ACHN (cell line): ENCODE results near the gene CCDC194.
A peak's percentile ranks its signal among the peaks of the same experiment; 100 is the strongest.

Experiments
- DNase-seq: peaks from one replicate; pipeline ENCODE4 v3.0.0-alpha.2; 2015
- in situ Hi-C: cut with HindIII; loops from 2 replicates; pipeline ENCODE4 v1.10.0; 2017; ENCODE audit warnings: low sequenced_read_pairs, low pct_ligation_motif_present, low pct_unique_long_range_greater_than_20kb

The CCDC194 gene, protein sequence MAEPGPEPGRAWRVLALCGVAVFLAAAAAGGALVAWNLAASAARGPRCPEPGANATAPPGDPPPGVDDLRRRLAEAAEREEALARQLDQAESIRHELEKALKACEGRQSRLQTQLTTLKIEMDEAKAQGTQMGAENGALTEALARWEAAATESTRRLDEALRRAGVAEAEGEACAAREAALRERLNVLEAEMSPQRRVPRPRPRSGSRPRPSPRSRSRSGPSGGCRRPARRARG

DNA sequence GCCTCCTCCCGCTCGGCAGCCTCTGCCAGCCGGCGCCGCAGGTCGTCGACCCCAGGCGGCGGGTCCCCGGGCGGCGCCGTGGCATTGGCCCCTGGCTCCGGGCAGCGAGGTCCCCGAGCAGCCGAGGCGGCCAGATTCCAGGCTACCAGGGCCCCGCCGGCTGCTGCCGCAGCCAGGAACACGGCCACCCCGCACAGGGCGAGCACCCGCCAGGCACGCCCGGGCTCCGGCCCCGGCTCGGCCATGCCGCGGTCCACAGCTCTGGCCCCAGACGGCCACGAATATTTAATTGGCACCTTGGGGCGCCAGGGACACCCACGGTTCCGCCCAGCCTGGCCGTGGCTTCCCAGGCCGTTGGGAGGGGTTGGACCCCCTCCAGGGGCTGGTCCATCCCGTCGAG is at the start of gene CCDC194:
TSS of gene CCDC194 (minus strand) at position 283 of the 400 bp plus-strand sequence. CDS start at position 245, 38 bp downstream.
- DNase-seq = no peak
- in situ Hi-C loops = no loop called here

DNA sequence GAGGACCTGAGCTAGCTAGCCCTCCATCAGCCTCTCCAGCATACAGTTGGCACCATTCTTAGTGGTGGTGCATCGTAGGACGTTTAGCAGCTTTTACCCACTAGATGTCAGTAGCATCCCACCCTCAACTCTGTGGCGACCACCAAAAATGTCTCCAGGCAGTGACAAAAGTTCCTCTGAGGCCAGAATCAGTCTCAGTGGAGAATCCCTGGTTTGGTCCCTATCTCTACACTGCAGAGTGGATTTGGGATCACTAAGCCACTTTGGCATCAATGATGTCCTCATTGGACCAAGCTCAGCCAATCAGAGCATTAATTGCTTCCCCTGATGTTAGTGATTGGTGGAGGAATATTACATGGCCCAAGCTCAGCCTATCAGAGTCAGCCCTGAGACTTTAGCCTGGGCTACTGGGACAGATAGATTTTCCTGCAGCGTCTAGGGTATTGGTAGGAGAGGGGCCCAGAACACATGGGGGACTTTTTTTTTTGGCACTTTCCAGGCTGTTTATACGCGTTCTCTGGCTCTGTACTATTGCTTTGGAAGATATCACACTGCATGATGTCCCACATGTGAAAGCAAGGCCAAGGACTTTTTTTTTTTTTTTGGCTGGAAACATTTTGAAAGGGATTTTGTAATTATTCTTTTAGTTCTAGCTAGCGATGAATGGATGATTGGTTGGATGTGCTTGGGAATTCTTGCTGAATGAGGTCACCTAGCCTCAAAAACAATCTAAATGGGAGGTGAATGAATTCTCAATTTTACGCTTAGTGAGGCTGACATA is 47.4 kb upstream of the CCDC194 start:
- in situ Hi-C loops = no loop called here
- peak; percentile 23 for DNase-seq

DNA sequence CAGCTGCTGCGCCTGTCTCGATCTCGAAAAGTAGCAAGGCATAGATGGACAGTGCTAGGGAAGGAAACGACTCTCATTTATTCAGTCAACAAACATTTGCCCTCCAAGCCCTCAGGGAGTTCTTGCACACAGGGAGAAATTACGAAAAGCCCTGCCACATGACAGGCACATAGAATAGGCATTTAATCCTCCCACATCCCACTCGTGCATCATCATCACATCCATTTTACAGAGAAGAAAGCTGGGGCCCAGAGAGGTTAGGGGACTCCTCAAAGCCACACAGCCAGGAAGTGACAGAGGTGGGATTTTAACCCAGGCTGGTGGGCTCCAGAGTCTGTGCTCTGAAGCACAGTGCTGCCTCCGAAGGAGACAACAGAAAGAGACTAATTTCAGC is 42.9 kb upstream of the CCDC194 start:
- in situ Hi-C loops = no loop called here
- no peak for DNase-seq

DNA sequence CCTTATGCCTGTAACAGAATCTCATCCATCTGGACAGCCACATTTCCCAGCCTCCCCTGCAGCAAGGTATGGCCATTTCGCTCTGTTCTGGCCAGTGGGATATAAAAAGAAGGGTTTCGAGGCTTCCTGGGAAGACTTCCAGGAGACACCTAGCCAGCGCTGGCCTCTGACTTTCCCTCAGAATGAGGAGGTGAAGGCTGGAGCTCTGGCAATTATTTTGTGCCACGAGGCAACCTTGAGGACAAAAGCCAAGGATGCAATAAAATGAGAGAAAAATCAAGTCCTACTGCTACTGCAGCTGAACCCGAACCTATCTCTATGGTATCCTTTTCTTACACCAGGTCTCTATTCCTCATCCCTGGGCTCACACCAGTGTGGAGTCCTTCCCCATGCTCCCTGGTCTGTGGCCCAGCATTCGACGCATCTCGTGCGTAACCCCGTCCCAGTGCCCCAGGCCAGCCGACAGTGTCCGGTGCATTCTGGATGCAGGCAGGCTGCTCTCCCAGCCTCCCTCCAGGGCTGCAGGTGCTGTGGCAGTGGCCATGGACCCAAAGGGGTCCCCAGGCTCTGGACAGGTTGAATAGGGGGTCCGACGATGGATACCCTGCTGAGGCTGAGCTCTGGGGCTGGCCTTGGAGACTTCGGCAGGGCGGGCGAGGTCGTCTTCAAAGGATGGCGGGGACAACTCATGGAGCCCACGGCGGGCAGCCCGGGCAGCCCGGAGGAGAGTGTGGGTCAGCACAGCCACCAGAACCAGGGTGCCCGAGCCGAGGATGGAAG is 42.3 kb upstream of the CCDC194 start:
- in situ Hi-C loops = no loop called here

DNA sequence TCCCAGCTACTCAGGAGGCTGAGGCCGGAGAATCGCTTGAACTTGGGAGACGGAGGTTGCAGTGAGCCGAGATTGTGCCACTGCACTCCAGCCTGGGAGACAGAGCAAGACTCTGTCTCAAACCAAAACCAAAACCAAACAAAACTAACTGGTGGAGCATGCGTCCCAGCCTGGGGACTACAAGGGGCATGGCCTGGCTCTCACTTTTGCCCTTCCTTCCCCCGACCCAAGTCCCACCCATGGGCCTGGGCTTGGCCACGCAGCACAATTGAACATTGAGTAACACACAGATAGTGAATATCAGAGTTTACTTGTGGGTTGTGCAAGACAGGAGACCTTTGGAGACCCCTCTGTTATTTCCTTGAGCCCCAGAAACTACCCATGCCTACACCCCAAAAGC is 41.2 kb upstream of the CCDC194 start:
- in situ Hi-C loops = no loop called here

More for the DNA sequence above, 42.3 kb upstream of the CCDC194 start:
- DNase-seq = no peak

DNA sequence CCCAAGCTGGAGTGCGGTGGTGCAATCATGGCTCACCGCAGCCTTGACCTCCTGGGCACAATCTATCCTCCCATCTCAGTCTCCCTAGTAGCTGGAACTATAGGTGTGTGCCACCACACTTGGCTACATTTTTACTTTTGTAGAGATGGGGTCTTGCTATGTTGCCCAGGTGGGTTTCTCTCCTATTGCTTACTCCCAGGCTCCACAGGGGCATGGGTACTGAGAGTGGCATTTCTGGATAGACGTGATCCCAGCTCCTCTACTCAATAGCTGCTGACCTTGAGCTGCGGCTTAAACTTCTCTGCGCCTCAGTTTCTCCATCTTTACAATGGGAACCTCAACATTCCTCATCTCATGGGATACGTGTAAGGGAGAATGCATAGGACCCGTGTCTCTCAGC is 37.4 kb upstream of the CCDC194 start:
- DNase-seq = no peak
- in situ Hi-C loops = no loop called here

More for the DNA sequence above, 41.2 kb upstream of the CCDC194 start:
- no peak for DNase-seq

DNA sequence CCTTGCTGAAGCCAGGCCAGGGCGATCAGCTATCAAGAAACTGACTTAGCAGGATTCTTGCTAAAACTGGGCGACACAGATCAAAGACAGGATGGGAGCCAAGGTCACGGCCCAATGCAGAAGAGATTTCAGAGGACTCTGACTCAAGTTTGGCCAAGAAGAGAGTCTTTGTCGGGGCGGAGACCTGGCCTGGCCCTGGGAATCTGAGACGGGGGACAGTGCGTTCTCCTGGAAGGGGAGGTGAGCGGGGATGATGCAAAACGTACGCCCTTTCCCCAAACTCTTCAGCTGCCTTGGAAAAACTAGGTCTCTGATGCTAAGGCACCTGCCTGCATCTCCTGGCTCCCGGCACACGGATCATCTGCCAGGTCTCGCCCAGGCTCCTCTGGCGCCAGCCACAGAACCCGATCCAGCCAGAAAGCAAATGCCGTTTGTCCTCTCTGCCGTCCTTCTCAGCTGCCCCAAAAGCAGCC is 35.7 kb upstream of the CCDC194 start:
- no peak for DNase-seq
- in situ Hi-C loops = no loop called here

DNA sequence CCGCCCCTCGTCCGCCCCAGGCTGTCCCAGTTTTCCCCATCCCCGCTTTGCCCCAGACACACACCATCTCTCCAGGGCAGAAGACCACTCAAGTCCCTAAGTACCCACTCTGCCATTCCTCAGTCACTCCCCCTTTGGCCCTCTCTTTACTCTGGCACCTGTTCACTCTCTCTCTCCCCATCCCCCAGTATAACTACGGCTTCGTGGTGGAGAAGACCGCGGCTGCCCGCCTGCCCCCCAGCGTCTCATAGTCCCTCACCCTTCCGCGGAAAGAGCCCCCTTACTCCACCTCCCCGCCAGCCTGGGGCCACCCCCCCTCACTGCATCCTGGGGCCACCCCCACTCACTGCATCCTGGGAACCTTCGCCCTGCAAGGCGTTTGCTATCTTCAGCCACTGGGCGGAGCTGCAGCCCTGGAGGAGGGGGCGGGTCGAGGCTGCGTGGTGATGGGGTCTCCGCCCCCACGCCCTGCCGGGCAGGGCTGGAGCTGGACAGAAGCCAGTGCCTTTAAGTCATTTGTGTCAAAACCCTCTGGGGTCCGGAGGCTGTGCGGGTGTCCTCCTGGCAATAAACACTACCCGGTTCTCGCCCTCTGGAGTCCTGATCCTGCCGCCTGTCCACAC is 30.9 kb upstream of the CCDC194 start:
- in situ Hi-C loops = no loop called here
- no peak for DNase-seq

DNA sequence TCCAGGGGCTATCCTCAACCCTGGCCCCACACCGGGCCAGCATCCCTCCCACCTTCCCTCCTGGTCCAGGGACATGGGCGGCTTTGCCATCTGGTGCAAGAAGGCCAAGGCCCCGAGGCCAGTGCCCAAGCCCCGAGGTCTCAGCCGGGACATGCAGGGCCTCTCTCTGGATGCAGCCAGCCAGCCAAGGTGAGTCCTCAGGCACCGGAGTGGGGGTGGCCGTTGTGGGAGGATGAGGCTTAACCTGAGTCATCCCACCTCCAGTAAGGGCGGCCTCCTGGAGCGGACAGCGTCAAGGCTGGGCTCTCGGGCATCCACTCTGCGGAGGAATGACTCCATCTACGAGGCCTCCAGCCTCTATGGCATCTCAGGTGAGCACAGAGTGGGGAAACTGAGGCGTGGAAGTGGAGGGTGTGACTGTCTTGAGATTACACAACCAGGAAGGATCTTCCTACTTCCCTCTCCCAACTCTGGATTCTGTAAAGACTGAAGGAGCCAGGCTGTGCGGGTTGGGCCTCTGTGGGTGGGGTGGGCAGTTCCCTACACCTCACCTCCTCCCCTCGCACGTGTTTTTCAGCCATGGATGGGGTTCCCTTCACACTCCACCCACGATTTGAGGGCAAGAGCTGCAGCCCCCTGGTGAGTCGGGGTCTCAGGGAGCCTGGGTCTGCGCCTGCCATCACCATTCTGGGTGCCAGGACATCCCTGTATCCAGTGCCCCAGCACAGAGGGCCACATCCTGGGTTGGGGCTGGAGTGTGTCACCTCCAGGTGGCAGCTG is 29.6 kb upstream of the CCDC194 start:
- DNase-seq = no peak
- in situ Hi-C loops = no loop called here

DNA sequence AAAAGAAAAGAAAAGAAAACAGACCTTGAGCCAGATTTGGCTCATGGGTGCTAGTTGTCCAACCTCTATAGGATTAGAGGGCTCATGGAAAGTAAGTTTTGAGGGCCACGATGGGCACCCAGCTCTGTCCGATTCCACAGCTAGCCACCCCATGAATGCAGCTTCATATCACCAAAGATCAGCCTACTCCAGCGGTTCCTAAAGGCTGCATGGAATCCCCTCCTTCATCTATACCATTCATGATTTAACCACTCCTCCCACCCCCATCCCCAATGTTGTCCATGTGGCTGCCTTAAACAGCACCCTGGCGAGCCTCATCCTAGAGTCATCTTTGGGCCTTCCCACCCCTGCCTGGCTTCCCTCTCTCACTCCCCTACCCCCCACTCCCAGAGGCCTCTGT is 27.9 kb upstream of the CCDC194 start:
- in situ Hi-C loops = no loop called here
- no peak for DNase-seq

DNA sequence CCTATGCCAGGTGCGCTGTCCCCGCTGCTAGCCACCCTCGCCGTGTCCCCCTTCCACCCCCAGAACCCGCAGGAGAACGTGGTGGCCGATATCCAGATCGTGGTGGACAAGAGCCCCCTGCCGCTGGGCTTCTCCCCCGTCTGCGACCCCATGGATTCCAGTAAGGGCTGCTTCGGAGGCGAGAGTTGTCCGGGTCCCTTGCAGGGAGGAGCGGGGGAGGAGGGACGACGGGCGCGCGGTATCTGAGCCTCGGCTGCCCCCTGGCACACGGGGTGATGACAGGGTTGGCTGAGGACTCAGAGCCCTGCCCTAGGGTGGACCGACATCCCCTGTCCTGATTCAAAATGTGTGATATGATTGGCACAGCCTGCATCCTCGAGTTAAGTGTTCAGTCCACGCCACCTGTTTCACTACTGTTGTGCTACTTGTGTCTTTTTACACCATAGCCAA is 26.5 kb upstream of the CCDC194 start:
- in situ Hi-C loops = no loop called here

DNA sequence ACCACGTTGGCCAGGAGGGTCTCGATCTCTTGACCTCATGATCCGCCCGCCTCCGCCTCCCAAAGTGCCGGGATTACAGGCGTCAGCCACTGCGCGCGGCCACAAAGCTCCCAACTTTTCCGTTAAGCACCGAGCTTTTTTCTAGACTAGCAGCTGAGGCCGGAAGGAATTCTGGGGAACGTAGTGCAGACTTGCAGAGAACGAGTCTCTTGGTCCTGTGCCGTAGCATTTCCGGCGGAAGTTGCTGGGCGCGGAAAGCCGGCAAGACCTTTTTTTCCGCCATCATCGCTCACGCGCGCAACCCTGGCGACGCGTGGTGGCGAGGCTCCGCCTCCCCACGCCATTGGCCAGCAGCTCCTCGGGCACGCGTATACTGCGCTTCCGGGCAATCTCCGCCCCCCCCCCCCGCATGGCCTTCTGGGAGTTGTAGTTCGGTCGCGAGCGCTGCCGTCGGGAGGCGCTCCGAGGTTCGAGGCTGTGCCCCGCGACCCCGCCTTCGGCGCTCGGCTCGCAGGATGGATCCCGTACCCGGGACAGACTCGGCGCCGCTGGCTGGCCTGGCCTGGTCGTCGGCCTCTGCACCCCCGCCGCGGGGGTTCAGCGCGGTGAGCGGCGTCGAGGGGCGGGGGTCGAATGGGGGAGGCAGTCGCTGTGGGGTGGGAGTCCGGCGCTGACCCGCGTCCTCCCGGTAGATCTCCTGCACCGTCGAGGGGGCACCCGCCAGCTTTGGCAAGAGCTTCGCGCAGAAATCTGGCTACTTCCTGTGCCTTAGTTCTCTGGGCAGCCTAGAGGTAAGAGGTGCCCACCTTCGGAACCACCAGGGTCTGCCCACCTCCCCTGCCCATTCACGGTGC is 25.9 kb upstream of the CCDC194 start, which contains the start of gene MVB12A:
TSS of gene MVB12A (plus strand) at position 427 of the 854 bp plus-strand sequence. CDS start at position 516, 89 bp downstream.
- DNase-seq = peak; percentile 98
- in situ Hi-C loops = no loop called here

More for the DNA sequence above, 26.5 kb upstream of the CCDC194 start:
- peak; percentile 19 for DNase-seq

DNA sequence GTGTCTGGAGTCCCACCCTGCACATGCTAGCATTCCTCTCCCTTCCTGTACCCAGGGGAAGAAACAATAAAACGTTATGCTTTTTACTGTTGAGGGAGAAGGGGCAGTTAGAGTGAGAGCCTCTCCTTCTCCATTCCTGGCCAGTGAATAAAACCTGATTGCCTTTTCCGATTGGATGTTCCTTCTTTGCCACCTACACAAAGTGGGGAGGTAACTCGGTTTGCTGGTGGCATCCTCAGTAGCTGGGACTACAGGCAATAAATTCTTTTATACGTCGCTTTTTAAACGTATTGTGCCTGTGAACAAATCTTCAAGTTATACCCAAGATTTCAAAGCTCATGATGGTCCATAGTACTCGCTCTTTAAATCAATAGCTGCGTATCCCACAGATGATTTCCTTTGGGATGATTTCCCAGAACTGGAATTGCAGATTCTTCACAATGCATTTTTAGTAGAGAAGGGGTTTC is 25.2 kb upstream of the CCDC194 start:
- no peak for DNase-seq
- in situ Hi-C loops = no loop called here

DNA sequence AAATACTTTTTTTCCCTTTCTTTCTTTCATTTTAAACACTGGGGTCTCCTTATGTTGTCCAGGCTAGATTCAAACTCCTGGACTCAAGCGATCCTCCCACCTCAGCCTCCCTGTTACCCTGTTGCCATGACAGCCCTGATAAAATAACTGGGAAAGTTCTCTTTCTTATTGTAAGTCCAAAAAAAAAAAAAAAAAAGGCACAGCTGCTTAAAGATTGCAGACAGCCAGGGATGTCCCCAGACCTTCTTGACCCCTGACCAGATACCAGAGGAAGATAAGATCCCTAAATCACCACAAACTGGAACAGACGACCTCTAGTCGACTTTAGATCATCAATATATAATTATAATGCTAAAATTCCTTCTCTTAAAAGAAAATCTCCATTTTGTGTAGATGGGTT is 24.7 kb upstream of the CCDC194 start:
- in situ Hi-C loops = no loop called here
- DNase-seq = no peak

DNA sequence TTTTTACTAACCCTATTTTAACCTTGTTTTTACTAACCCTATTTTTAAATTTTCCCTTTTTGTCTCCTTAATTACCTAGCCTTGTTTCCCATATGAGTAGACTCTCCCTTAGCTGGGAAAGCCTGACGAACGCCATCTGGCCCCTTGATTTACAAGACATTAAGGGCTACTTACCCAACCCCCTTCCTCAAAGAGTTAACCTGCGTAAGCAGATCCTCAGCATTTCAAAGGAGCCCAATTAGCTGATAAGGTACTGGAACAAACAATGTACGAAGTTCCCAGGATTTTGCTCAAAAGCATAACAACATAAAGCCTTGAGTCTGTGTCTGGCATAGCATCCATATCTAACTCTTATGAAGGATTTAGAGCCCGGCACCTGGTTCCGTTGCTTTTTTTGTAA is 21.1 kb upstream of the CCDC194 start:
- in situ Hi-C loops = no loop called here
- no peak for DNase-seq

DNA sequence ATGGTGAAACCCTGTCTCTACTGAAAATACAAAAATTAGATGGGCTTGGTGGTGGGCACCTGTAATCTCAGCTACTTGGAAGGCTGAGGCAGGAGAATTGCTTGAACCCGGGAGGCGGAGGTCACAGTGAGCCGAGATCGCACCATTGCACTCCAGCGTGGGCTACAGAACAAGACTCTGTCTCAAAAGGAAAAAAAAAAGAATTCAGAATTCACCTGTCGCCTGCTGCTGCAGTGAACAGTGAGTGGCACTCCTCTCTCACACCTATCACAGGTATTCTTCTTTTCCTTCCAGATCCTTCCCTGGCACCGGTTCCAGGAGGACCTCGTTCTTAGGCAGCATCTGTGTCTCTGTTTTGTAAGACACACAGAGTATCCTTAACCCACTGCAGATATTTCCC is 20.1 kb upstream of the CCDC194 start:
- in situ Hi-C loops = no loop called here
- DNase-seq = no peak

DNA sequence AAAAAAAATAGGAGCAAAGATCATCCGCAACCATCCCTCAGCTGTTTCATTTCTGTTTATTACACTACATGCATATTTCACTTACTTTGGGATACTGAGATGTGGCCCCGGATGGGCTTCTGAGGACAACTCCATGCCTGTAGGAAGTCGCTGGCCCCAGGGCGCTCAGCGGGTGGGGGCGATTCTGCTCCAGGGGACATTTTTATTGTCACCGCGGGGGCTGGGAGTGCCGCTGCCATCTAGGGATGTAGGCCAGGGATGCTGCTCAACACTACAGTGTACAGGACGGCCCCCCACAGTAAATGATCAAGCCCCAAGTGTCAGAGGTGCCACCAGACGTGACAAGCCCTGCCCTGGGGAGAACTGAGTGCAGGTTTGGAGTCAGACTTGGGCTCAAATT is 17.8 kb upstream of the CCDC194 start:
- in situ Hi-C loops = no loop called here

More for the DNA sequence above, 17.8 kb upstream of the CCDC194 start:
- no peak for DNase-seq
